Endothelial cell (in vitro differentiated cells): ENCODE results near the gene LZTR1. TPM values are rescaled to one million over a fixed set of nuclear protein-coding genes. Genes with fewer than 3 reads are reported as not detected.
"Not testable (repeated sequence)": the region's sequence is repeated elsewhere in the genome, so short reads cannot be mapped to it uniquely, and the experiment has no call there.

ENCODE experiments used
- DNase-seq: peaks from one replicate; pipeline ENCODE4 v3.0.0; 2021; ENCODE audit warnings: low spot score
- H3K27ac Mint-ChIP-seq: one replicate; pipeline ENCODE4 v1.8.0; 2021; ENCODE audit warnings: mixed read lengths, inconsistent platforms; ENCODE audit not compliant: unreplicated experiment
- H3K27me3 Mint-ChIP-seq: one replicate; pipeline ENCODE4 v1.8.0; 2021; ENCODE audit warnings: mild to moderate bottlenecking, moderate library complexity, mixed read lengths, inconsistent platforms; ENCODE audit not compliant: unreplicated experiment
- H3K36me3 Mint-ChIP-seq: one replicate; pipeline ENCODE4 v1.8.0; 2021; ENCODE audit warnings: mild to moderate bottlenecking, low read depth, mixed read lengths, inconsistent platforms; ENCODE audit not compliant: unreplicated experiment
- H3K4me1 Mint-ChIP-seq: one replicate; pipeline ENCODE4 v1.8.0; 2021; ENCODE audit warnings: mild to moderate bottlenecking, mixed read lengths, inconsistent platforms; ENCODE audit not compliant: unreplicated experiment
- H3K4me3 Mint-ChIP-seq: one replicate; pipeline ENCODE4 v1.8.0; 2021; ENCODE audit warnings: mild to moderate bottlenecking, mixed read lengths, inconsistent platforms; ENCODE audit not compliant: unreplicated experiment
- H3K9me3 Mint-ChIP-seq: one replicate; pipeline ENCODE4 v1.8.0; 2021; ENCODE audit warnings: mixed read lengths, inconsistent platforms; ENCODE audit not compliant: unreplicated experiment
- total RNA-seq: library from RNA; stranded (reverse); fragmentation: NEBNext Ultra II Directional; extraction: Animal tissue kit (Norgen Biotek cat#: 25700); gene quantifications from one replicate; pipeline ENCODE4 v1.2.1, GENCODE V29; 2021; ENCODE audit not compliant: unreplicated experiment
- TF ChIP-seq, protein P1 (sequence below): fragments of 200-600 bp; sonication (generic); IDR thresholded peaks from one replicate; pipeline ENCODE4 v1.5.0; 2021; ENCODE audit warnings: antibody characterized with exemption; ENCODE audit not compliant: unreplicated experiment

Gene LZTR1
- total RNA-seq, 1 donor from 2014 or later, result 113 TPM

DNA sequence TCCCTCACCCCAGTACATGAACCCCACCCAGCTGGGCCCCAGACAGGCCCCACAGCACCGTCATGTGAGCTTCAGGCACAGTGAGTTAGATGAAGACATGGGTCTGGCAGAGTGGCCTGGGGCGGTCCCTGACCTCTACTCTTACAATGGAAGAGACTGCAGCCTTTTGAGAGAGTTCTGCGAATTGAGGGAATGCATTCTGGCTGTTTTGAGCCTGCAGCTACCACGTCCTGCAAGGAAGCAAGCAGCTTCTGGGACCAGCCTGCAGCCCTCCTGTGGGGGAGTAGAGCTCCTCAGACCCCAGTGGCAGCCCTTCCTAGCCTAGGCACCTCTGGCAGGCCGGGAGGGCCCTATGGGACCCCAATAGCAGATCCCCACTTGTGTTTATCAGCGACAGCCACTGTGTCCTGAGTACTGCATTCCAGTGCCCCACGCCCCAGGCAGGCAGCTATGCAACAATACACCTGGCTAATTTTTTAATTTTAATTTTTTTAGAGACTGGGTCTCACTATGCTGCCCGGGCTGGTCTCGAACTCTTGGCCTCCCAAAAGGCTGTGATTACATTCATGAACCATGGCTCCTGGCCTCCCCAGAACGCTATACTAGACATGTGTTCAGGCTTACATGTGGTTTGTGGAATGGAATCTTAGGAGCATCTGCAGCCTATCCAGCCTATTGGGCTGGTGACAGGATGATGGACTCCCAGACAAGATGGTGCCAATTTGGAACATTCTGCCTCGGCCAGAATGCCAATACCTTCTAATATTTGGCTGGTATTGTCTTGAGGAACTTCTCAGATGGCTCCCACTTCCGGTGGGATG lies 51.0 kb downstream of the LZTR1 start:
- Mint-ChIP-seq H3K36me3 (no peaks in the 10 kb centered on the region), H3K27me3 (peaks cover 11% of the 10 kb centered on the region), H3K9me3 (no peaks in the 10 kb centered on the region), H3K4me1 (no peaks in the 10 kb centered on the region), H3K4me3 (no peak overlapping the region), H3K27ac (no peak overlapping the region)
- TF ChIP-seq, protein P1, sequence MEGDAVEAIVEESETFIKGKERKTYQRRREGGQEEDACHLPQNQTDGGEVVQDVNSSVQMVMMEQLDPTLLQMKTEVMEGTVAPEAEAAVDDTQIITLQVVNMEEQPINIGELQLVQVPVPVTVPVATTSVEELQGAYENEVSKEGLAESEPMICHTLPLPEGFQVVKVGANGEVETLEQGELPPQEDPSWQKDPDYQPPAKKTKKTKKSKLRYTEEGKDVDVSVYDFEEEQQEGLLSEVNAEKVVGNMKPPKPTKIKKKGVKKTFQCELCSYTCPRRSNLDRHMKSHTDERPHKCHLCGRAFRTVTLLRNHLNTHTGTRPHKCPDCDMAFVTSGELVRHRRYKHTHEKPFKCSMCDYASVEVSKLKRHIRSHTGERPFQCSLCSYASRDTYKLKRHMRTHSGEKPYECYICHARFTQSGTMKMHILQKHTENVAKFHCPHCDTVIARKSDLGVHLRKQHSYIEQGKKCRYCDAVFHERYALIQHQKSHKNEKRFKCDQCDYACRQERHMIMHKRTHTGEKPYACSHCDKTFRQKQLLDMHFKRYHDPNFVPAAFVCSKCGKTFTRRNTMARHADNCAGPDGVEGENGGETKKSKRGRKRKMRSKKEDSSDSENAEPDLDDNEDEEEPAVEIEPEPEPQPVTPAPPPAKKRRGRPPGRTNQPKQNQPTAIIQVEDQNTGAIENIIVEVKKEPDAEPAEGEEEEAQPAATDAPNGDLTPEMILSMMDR, result no peak
- no peak for DNase-seq

DNA sequence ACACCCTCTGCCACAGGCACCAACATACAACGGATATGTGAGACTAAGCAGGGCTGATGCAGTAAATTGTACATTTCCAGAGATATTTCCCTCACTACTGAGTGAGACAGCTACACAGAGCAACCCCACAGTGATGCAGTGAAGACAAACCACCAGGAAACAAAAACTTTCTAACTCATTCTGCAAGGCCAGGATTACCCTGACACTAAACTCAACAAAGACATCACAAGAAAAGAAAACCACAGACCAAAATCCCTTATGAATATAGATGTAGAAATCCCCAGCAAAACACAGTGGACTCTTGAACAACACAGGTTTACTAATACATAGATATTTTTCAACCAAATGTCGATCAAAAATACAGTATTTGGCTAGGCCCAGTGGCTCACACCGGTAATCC lies 51.8 kb downstream of the LZTR1 start:
- no peaks in the 10 kb centered on the region for H3K36me3 Mint-ChIP-seq
- H3K27me3 Mint-ChIP-seq, result peaks cover 11% of the 10 kb centered on the region
- TF ChIP-seq, protein P1, result no peak
- no peak overlapping the region for H3K27ac Mint-ChIP-seq
- H3K4me1 Mint-ChIP-seq, result no peaks in the 10 kb centered on the region
- DNase-seq, result no peak
- no peaks in the 10 kb centered on the region for H3K9me3 Mint-ChIP-seq
- no peak overlapping the region for H3K4me3 Mint-ChIP-seq

GRCh38 chr22:21034989-21035388 lies 52.9 kb downstream of the LZTR1 start:
- H3K27me3 Mint-ChIP-seq, result peaks cover 7% of the 10 kb centered on the region
- H3K27ac Mint-ChIP-seq, result no peak overlapping the region
- DNase-seq, result no peak
- TF ChIP-seq, protein P1, result no peak
- H3K9me3 Mint-ChIP-seq, result no peaks in the 10 kb centered on the region
- no peaks in the 10 kb centered on the region for H3K4me1 Mint-ChIP-seq
- H3K4me3 Mint-ChIP-seq, result no peak overlapping the region
- H3K36me3 Mint-ChIP-seq, result no peaks in the 10 kb centered on the region

DNA sequence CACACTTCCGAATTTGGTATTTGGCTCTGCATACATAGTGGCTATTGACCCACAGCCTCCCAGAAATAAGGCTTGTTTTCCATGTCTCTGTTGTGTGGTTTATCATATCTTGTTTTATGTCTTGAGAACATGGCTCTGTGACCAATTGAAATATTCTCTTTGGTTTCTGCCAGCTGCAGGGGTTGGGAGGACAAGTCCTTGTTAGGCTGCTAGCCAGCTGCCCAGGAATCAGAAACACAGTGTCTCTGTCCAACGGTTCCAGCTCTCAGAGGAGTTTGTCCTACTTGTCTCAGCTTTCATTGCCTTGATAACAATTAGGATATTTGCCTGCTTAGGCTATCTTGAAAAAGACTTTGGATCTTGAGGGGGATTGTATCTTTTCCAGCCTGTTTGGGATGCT lies 56.3 kb downstream of the LZTR1 start:
- H3K27ac Mint-ChIP-seq, result no peak overlapping the region
- no peak for DNase-seq
- H3K4me1 Mint-ChIP-seq, result no peaks in the 10 kb centered on the region
- H3K9me3 Mint-ChIP-seq, result no peaks in the 10 kb centered on the region
- no peaks in the 10 kb centered on the region for H3K36me3 Mint-ChIP-seq
- TF ChIP-seq, protein P1, result no peak
- H3K27me3 Mint-ChIP-seq, result no peaks in the 10 kb centered on the region
- no peak overlapping the region for H3K4me3 Mint-ChIP-seq

DNA sequence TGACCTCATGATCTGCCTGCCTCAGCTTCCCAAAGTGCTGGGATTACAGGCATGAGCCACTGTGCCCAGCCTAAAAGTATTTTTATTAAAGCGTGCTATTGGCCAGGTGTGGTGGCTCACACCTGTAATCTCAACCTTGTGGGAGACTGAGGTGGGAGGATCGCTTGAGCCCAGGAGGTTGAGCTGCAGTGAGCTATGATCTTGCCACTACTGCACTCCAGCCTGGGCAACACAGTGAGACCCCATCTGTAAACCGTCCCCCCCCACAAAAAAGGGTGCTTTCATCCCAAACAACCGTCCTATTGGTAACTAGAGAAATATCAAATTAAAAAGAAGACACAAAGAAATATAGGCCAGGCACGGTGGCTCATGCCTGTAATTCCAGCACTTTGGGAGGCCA lies 57.1 kb downstream of the LZTR1 start:
- not testable (repeated sequence) for H3K9me3 Mint-ChIP-seq, DNase-seq, H3K27ac Mint-ChIP-seq, H3K36me3 Mint-ChIP-seq, H3K4me1 Mint-ChIP-seq, H3K27me3 Mint-ChIP-seq, H3K4me3 Mint-ChIP-seq
